Measurements from ENCODE around the gene PDIA5.

The PDIA5 gene

DNA sequence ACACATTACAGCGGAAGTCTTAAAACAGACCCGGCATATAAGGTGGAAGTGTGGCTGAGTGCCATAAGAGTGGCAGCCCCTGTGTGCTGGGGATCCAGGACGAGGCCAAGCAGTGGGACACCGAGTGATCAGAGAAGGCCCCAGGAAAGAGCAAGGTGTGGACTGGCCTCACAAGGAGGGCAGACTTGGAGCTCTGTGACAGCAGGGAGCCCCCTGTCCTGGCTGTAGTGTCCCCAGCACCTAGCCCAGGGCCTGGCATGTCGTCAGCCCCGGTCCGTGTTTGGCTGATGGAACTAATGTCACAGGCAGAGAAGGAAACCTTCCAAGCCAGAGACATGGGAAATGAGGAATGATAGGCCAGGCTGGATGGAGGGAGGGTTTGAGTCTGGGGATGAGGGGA is 4.8 kb downstream of the PDIA5 start:
- DNase-seq (ENCODE audit: low spot score), result no peak

DNA sequence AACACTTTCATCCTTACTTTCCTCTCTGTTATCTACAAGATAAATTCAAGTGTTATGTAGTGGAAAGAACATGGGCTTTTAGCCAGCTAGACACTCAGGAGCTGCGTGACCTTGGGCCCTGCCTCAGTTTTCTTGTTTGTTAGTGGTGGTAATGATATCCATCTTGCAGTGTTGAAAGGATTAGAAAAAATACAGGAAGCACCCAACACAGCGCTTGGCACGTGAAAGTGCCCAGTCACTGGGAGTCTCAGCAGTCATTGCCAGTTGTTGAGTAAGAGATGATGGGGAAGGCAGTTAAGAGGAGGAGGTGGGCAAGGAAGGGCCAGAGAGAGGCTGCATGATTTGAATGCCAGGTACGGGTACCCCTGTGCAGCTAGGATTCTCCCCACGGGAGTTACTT is 5.3 kb downstream of the PDIA5 start:
- no peak for DNase-seq (ENCODE audit: low spot score)

DNA sequence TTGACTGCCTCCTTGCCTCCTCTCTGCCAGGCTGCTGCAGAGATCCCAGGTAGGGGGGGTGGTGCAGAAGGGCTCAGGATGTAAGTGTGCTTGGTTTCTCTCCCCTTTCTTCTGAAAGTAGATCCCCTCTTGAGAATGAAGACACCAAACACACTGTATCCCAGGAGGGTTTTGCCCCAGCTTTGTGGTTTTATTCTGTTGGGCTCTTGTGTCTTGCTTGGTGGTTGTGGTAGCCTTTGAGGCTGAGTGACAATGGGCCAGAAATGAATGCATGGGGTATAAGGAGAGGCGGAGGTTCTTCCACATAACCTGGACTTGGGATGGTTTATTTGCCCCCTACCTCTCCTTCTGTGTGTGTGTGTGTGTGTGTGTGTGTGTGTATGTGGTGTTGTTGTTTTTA is 5.7 kb downstream of the PDIA5 start:
- DNase-seq (ENCODE audit: low spot score), result no peak

DNA sequence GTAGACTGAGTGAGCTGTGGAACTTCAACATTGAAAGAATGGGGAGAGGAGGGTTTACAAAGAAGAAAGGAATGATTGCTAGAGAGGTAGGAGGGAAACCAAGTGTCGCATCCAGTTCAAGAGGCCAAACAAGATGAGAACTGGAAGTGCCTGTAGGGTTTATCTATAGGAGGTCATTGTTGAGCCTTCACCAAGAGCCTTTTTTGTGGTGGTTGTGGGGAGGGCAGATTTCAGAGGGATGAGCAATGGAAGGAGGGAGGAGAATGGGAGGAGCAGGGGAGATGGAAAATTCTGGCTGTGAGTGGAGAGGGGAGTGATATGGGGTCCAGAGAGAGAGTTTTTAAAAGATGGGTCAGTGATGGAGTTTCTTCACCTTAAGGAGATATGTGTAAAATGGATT is 8.5 kb downstream of the PDIA5 start:
- DNase-seq (ENCODE audit: low spot score), result peak; percentile 35

DNA sequence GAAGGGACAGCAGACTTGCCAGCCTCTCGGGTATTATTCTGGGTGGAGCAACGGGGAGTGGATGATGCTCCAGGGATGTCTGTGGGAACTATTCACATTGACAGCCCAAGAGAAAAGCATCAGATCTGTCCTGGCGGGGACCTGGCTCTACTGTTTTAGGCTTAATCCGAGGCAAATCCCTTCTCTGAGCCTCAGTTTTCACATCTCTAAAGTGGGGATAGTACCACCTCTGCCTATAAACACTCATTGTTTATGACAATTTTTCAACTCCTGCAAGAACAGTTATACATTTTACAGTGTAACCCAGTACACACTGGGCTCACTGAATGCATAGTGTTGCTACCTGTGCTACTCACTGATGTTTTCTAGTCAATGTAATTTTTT is 9.3 kb downstream of the PDIA5 start:
- DNase-seq (ENCODE audit: low spot score), result no peak

DNA sequence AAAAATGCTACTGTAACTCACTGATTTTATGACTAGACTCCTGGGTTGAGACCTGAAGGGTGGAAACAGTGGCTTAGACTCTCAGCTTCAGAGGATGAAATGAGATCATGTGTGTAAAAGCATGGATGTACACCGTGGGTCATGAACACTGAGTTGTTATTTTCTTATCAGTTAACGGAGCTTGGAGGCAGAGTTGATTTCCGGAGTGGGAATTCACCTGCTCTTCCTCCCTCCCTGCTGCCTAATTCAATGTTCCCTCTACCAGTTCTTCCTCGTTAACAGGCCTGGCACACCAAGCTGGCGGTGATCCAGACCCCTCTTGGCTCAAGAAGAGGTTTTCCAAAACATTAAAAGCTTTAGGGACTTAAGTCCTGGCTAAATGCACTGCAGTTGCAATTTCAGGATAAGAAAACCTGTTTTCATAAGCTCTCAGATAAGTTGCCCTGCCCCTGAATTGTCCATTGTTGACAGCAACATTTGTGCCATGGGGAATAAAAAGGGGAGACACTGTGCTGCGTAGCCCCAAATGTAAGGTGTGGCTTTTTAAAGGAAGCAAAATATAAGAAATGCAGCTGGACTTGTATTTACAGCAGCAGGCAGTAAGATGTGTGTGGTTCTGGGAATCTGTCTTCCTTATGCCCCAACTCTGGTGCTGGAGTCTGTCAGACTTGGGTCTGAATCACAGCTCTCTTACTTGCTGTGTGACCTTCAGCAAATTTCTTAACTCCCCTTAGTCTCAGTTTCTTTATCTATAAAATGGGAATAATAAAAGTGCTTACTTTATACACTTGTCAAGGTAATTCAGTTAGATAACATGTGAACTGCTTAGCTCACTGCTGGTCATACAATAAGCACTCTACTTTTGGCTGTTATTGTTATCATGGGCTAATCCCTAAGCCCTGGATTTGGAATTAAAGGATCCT is 9.9 kb downstream of the PDIA5 start:
- DNase-seq (ENCODE audit: low spot score), result no peak

DNA sequence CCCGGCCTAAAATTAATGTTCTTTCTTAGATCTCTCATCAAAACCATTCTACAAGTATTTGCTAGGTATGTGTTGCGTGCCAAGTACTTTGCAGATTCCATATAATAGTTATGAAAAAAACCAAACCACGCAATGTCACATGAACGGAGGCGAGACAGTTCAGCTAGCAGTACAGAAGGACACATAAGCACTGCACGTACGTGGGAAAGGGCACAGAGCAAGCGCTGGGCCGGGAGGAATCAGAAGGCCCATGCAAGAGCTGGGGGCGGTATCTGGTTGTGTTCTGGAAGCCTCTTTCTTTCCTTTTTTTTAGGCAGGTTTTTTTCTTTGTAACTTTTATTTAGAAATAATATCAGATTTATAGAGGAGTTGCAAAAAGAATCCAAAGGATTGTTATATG is 11.3 kb downstream of the PDIA5 start:
- no peak for DNase-seq (ENCODE audit: low spot score)

DNA sequence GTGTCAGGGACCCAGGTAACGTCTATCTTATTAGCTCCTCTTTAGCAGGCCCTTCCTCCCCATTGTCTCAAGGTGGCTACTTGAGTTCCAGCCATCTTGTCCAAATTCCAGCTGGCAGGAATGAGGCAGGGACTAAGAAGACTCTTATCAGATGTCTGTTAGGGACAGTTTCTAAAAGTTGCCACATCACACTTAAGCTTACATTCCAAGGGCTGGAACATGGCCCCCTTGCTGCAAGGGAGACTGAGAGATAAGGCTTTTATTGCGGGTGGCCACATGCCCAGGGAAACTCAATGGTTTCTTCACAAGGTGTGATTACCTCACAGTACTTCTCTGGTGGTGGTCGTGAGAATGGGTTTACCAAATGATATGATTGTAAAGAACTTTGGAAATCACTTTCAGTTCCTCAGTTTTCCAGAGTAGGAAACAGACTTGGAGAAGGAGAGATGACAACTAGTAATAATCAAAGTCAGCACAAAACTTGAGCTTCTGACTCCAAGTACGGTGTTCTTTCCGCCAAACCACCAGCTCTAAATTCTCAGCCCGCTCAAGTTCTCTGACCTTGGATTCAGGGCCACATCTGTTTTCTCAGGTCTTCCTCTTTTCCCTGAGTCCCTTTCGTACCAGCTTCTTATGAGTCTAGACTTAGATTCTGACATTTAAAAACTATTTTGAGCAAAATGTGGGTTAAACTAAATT is 14.2 kb downstream of the PDIA5 start:
- no peak for DNase-seq (ENCODE audit: low spot score)

DNA sequence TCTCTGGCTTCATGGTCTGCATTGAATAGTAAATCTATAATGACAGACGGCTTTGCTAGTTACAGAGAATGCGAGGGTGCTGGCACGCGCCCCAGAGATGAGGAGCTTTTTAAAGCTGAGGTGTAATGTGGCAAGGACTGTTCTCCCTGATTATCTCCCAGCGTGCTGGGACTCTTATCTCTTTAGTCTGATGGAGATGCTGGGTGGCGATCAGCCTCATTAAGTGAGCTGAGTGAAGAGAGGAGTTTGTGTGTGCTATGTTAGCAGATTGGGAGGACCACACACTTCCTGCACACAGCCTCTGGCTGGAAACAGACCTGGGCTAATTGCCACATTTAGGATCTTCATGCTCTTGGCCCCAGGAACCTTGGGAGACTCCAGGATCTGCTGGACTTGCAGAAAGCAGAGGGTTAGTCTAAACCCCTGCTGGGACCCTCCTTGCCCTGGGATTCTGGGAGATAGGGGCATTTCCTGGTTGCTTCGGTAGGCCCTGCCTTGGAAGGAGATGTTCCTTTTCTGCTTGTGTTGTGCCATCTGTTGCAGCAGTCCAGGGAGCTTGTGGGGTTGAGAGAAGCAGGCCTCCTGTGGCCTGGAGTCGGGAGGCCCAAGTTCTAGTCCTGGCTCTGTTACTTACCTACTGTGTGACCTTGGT is 15.0 kb downstream of the PDIA5 start:
- no peak for DNase-seq (ENCODE audit: low spot score)

DNA sequence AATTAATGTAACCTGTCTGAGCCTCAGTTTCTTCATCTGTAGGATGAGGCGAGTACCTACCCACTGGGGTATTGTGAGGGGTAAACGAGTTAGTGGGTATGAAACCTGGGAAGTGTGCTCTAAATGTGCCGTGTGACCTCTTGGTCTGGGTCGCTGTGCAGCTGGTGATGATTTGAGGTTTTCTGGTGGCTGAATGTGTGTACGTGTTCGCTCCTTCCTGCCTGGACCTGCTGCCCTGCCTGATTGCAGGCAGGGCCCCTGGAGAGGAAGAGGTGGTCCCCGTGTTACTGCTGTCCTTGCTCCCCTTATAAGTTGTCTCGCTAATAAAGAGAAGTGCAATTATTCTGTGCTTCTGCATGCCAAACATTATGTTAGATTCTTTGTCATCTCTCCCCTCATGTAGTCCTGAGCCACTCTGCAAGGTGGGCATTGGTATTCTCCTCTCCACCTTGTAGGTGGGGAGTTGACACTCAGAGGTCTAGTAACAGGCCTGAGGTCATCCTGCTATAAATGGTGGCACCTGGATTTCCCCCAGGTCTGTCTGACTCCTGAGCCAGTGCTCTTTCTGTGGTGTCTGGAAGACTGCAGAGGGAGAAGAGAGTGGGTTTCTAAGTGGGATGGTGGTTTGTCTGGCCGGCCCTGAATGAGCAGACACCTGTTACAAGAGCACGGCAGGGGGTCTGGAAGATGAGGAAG is 15.7 kb downstream of the PDIA5 start:
- no peak for DNase-seq (ENCODE audit: low spot score)

DNA sequence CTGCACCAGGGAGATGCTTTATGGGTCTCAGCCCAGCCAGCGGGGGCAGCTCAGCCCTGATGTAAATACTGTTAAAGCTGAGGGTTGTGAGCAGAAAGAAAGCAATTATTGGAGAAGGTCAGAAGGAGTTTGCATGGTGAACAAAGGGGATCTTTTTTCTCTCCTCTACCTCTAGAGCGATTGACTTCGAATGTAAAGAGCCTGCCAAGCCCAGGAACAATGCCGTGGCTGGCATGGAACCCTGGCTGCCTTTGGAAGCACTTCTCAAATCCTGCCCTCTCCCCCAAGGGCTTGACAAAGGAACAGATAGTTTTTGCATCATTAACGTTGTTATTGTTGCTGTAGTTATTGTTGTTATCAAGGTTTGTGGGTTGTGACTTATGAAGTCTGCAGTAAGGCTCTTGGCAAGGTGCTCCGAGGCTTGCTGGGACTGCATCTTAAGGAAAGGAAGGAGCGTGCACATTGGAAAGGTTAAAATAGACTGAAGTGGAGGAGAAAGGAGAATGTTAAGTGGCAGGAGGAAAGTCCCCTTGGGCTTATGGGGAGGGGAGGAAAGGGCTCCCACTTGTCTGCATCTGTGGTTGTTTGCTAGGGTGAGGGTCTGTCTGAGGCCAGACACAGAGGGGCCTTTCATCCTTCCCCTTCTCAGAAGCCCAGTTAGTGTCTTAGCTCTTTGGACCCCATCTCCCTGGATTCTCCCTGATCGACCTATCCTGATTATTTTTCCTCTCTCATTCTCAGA is 16.7 kb downstream of the PDIA5 start:
- no peak for DNase-seq (ENCODE audit: low spot score)

DNA sequence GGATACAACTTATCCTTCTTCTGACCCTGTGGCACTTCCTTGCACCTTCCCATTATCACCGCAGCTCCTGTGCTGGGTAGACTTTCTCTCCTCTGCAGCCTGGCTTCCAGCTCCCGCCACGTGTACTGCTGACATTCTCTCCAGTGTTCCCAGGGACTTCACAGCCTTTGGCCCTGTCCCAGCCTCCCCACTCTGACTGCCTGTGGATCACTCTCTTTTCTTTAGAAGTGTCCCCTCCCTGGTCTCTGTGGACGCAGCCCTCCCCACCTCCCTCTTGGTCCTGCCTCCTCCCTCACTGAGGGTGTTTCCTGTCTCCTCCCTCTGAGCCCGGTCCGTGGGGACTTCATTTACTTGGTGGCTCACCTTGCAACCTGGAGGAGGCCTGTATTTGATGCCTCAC is 17.4 kb downstream of the PDIA5 start:
- DNase-seq (ENCODE audit: low spot score), result no peak

DNA sequence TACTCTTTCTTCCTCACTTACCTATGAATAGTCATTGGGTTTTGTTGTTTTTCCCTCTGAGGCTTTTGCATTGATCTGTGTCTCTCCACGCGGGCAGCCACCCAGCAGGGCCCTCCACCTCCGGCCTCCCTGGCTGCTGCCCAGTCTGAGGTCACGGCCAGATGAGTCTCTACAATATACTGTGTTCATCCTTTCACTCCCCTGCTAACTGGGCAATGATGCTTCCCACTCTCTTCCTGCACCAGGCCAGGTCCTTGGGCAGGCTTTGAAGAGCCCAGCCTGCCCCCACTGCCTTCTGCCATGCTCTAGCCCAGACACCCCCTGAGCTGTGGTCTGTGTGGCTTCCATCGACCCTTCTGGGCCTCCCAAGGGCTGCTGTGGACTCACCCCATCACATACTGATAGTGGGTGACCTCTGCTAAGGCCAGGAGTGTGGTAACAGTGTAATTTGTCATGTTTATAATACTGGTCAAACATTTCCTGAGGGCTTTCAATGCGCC is 18.0 kb downstream of the PDIA5 start:
- no peak for DNase-seq (ENCODE audit: low spot score)

DNA sequence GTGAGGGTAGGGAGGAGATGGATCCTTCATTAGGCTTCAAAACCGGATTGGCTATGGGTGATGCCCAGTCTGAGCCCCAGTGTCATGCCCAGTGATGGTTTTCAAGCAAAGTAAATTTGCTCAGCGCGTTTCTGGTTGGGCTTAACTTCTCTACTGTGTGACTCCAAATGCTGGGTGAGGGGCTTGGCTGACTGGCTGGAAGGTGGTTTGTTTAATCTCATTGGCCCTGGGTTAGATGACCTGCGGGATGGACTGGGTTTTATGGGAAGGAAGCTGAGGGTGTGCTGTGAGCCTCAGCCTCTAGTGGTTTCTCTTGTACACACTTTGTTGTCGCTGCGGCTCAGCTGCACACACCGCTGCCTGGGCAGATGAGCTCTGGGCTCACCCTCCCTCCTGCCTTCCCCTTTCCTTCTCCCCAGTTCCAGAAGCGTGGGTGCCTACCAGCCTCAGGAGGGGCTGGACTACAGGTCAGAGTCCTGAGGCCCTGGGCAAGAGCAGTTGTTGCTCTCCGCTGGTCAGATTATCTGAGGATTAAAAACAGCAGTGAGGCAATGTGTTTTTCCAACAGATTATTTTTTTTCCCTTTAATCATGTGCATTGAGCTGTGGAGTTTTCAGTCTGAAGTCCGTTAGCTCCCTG is 18.6 kb downstream of the PDIA5 start:
- DNase-seq (ENCODE audit: low spot score), result no peak

DNA sequence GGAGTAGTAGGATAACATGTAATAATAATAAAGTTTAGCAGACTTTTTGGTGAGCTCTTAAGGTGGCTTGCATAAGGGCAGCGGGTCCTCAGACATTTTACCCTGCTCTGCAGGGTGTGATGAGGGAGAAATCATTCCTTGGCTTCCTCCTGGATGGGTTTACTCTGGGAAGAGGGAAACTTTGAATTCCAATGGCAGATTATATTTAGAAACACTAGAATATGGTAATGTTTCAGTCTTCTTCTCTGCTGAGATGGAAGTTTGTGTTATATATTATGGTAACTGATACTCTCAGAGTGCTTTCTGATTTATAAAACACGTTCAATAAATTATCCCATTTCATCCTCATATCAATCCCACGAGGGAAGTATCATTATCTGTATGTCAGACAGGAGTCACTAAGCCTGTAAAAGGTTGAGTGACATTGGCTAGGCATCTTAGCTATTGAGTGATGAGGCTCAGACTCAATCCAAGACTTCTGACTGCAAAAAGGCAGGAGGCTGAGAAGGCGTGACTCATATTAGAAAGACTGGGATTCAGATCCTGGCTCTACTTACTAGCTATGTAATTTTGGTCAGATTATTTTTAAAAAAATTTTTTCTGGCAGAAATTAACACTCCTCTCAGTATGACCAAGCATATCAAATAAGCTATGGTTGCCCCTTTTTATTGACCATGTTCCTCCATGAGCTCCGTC is 19.3 kb downstream of the PDIA5 start:
- no peak for DNase-seq (ENCODE audit: low spot score)

DNA sequence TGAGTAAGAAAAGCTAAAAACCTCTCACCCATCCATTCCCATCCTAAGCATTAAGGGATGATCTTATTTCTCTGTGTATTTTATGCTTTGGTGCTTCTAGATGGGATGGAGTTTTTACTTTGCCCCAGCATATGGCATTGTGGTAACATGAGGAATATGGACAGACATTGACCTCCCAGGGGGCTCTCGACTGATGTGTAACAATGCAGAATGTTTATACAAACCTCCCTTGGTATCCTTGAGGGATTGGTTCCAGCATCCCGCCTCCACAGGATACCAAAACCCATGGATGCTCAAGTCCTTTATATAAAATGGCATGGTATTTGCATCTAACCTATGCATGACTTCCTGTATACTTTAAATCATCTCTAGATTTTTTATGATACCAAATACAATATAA is 21.6 kb downstream of the PDIA5 start:
- DNase-seq (ENCODE audit: low spot score), result no peak

DNA sequence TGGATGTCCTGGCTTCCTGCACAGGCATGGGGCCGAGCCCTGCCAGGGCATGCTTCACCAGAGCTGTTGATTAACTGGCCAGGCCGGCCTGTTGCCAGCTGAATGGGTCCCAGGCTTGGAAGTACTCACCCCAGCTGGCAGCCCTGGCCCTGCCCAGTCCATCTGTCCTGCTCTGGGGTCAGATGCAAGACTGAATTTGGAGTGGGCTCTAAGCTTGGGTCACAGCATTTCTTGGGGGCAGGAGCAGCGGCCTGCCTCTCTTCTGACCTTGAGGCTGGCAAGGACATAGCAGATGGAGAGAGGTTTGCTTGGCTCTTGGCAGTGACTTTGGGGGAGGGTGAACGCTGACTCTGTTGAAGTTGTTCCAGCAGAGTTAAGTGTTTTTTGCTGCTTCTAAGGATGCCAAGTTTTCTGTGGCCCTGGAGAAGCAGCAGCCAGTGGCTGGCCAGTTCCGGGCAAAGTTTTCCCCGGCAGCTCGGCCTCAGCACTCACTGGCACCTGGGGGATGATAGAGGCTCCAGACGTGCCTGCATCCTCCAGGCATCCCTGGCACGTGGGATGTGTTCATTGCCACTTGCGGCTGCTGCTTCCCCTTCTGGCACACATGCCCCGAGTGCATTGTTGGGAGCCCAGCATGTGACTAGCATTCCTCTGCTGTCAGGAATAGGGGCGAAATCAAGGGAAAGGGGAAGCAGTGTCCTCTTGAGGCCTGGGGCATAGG is 22.9 kb downstream of the PDIA5 start:
- DNase-seq (ENCODE audit: low spot score), result peak; percentile 69

DNA sequence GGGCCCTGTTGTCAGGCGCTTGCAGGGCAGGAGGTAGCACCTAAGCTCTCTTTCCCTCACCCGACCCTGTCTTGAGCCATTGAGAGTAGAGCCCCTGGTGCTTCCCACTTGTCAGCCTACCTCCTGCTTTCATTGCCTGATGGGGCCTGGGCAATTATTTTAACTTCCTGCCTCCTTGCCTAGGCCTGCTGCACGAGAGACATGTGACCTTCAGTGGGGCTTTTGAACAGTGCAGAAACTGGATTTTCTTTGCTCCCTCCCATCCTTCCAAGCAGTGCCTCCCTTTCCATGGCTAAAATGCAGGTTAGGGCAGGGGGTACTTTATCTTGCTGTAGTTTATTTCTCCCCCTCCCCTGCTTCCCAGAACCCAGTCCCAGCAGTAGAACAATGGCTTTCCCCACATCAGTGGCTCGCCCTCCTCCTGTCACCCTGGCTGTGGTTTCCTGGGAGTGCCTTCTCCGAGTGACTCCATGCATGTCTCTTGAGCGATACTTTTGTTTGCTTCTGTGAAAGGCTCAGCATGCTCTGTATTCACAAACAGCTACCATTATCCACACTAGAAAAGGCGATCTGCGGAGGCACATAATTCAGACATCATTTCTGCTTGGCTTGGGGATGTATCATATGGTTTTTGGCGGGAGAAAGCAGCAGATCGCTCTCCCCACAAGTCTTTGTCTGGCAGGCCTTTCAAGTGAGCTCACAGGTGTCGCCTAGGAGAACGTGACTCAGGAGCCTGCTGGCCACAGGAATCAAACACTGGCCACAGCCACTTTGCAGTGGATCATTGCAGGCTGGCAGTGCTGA is 24.1 kb downstream of the PDIA5 start:
- DNase-seq (ENCODE audit: low spot score), result no peak

DNA sequence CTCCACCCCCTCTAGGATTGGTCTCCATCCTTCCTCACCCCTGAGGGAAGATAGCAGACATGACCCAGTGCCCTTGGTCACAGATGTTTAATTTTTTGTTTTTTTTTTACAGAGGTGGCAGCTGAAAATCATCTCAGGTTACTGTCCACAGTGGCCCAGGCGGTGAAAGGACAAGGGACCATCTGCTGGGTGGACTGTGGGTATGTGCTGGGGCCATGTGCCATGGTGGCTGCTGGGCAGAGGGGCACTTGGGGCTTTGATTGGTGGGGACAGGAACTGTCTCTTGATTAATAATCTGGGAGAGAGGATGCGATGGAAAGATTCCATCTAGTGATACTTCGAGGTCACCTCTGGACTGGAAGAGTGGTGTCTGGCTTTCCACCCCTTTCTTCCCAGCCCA is 25.4 kb downstream of the PDIA5 start:
- DNase-seq (ENCODE audit: low spot score), result no peak

Data from AG08395 (cell line).